Activated T-cell treated with anti-CD3 and anti-CD28 coated beads, Interleukin-2, amount 50 U/mL, for 24 hours (primary cell): ENCODE results near the gene FIGLA.
"Not testable (repeated sequence)": the region's sequence is repeated elsewhere in the genome, so short reads cannot be mapped to it uniquely, and the experiment has no call there.

Experiments
- DNase-seq: peaks from one replicate; pipeline ENCODE4 v3.0.0-alpha.2; 2020
- H3K27ac Mint-ChIP-seq: 2 replicates; pipeline ENCODE4 v1.8.0; 2020; ENCODE audit warnings: mild to moderate bottlenecking, mixed read lengths
- H3K27me3 Mint-ChIP-seq: 2 replicates; pipeline ENCODE4 v1.8.0; 2020; ENCODE audit warnings: mixed read lengths
- H3K36me3 Mint-ChIP-seq: 2 replicates; pipeline ENCODE4 v1.8.0; 2020; ENCODE audit warnings: low read depth, mixed read lengths
- H3K4me1 Mint-ChIP-seq: 2 replicates; pipeline ENCODE4 v1.8.0; 2020; ENCODE audit warnings: low read depth, mixed read lengths
- H3K4me3 Mint-ChIP-seq: 2 replicates; pipeline ENCODE4 v1.8.0; 2020; ENCODE audit warnings: mild to moderate bottlenecking, moderate library complexity, mixed read lengths
- H3K9me3 Mint-ChIP-seq: 2 replicates; pipeline ENCODE4 v1.8.0; 2020; ENCODE audit warnings: mixed read lengths

Gene FIGLA

GRCh38 chr2:70823249-70823648, 32.8 kb upstream of the FIGLA start:
- Mint-ChIP-seq H3K27me3 (peaks cover 12% of the 10 kb centered on the region), H3K27ac (peak overlapping the region; percentile 13), H3K4me1 (peaks cover 25% of the 10 kb centered on the region), H3K36me3 (no peaks in the 10 kb centered on the region), H3K9me3 (no peaks in the 10 kb centered on the region), H3K4me3 (no peak overlapping the region)
- no peak for DNase-seq

- Mint-ChIP-seq H3K4me1 (peaks cover 23% of the 10 kb centered on the region), H3K36me3 (no peaks in the 10 kb centered on the region), H3K4me3 (no peak overlapping the region), H3K27me3 (peaks cover 12% of the 10 kb centered on the region), H3K27ac (peak overlapping the region; percentile 13), H3K9me3 (no peaks in the 10 kb centered on the region)
- DNase-seq = no peak
Observed at GRCh38 chr2:70822843-70823242, 32.4 kb upstream of the FIGLA start.

GRCh38 chr2:70820499-70820898, 30.1 kb upstream of the FIGLA start, which contains the start of gene CLEC4F:
CLEC4F (minus strand) TSS chr2:70820599; CDS start chr2:70820523, 76 bp downstream.
- Mint-ChIP-seq H3K36me3 (no peaks in the 10 kb centered on the region), H3K27ac (no peak within 1 kb of the TSS)

GRCh38 chr2:70817284-70817954, 27.0 kb upstream of the FIGLA start:
- H3K27me3 Mint-ChIP-seq = peaks cover 19% of the 10 kb centered on the region
- H3K9me3 Mint-ChIP-seq = no peaks in the 10 kb centered on the region
- H3K27ac Mint-ChIP-seq = no peak overlapping the region
- DNase-seq = no peak
- no peak overlapping the region for H3K4me3 Mint-ChIP-seq
- no peaks in the 10 kb centered on the region for H3K36me3 Mint-ChIP-seq
- peaks cover 14% of the 10 kb centered on the region for H3K4me1 Mint-ChIP-seq

More at GRCh38 chr2:70820499-70820898, 30.1 kb upstream of the FIGLA start, which contains the start of gene CLEC4F:
- no peak for DNase-seq
- peaks cover 14% of the 10 kb centered on the region for H3K4me1 Mint-ChIP-seq
- H3K27me3 Mint-ChIP-seq = peaks cover 13% of the 10 kb centered on the region
- no peak within 1 kb of the TSS for H3K4me3 Mint-ChIP-seq
- H3K9me3 Mint-ChIP-seq = no peaks in the 10 kb centered on the region

- Mint-ChIP-seq H3K4me1 (peaks cover 14% of the 10 kb centered on the region), H3K36me3 (no peaks in the 10 kb centered on the region), H3K9me3 (no peaks in the 10 kb centered on the region), H3K4me3 (no peak overlapping the region), H3K27ac (no peak overlapping the region), H3K27me3 (peaks cover 19% of the 10 kb centered on the region)
- no peak for DNase-seq
Observed at GRCh38 chr2:70816726-70817125, 26.3 kb upstream of the FIGLA start.

- no peaks in the 10 kb centered on the region for H3K9me3 Mint-ChIP-seq
- DNase-seq = no peak
- peaks cover 13% of the 10 kb centered on the region for H3K27me3 Mint-ChIP-seq
- no peaks in the 10 kb centered on the region for H3K4me1 Mint-ChIP-seq
- H3K4me3 Mint-ChIP-seq = no peak overlapping the region
- no peak overlapping the region for H3K27ac Mint-ChIP-seq
- H3K36me3 Mint-ChIP-seq = no peaks in the 10 kb centered on the region
Observed at GRCh38 chr2:70808983-70809958, 18.8 kb upstream of the FIGLA start.

- no peaks in the 10 kb centered on the region for H3K9me3 Mint-ChIP-seq
- peaks cover 13% of the 10 kb centered on the region for H3K27me3 Mint-ChIP-seq
- no peak overlapping the region for H3K4me3 Mint-ChIP-seq
- H3K27ac Mint-ChIP-seq = no peak overlapping the region
- no peaks in the 10 kb centered on the region for H3K4me1 Mint-ChIP-seq
- DNase-seq = no peak
- no peaks in the 10 kb centered on the region for H3K36me3 Mint-ChIP-seq
Observed at GRCh38 chr2:70807828-70808118, 17.3 kb upstream of the FIGLA start.

GRCh38 chr2:70807102-70807827, 16.8 kb upstream of the FIGLA start:
- H3K27me3 Mint-ChIP-seq = peaks cover 13% of the 10 kb centered on the region
- no peaks in the 10 kb centered on the region for H3K9me3 Mint-ChIP-seq
- no peak overlapping the region for H3K4me3 Mint-ChIP-seq
- no peak overlapping the region for H3K27ac Mint-ChIP-seq
- no peak for DNase-seq
- H3K4me1 Mint-ChIP-seq = no peaks in the 10 kb centered on the region
- H3K36me3 Mint-ChIP-seq = no peaks in the 10 kb centered on the region

GRCh38 chr2:70806620-70807019, 16.2 kb upstream of the FIGLA start:
- Mint-ChIP-seq H3K27ac (no peak overlapping the region), H3K4me3 (no peak overlapping the region), H3K36me3 (no peaks in the 10 kb centered on the region), H3K9me3 (no peaks in the 10 kb centered on the region), H3K4me1 (no peaks in the 10 kb centered on the region), H3K27me3 (peaks cover 13% of the 10 kb centered on the region)
- no peak for DNase-seq

- peaks cover 13% of the 10 kb centered on the region for H3K27me3 Mint-ChIP-seq
- DNase-seq = no peak
- no peaks in the 10 kb centered on the region for H3K4me1 Mint-ChIP-seq
- no peaks in the 10 kb centered on the region for H3K9me3 Mint-ChIP-seq
- no peaks in the 10 kb centered on the region for H3K36me3 Mint-ChIP-seq
- no peak overlapping the region for H3K27ac Mint-ChIP-seq
- H3K4me3 Mint-ChIP-seq = no peak overlapping the region
Observed at GRCh38 chr2:70806013-70806412, 15.6 kb upstream of the FIGLA start.

GRCh38 chr2:70801607-70802263, 11.3 kb upstream of the FIGLA start:
- H3K27me3 Mint-ChIP-seq = peaks cover 12% of the 10 kb centered on the region
- H3K4me1 Mint-ChIP-seq = no peaks in the 10 kb centered on the region
- peaks cover 7% of the 10 kb centered on the region for H3K9me3 Mint-ChIP-seq
- H3K36me3 Mint-ChIP-seq = no peaks in the 10 kb centered on the region
- no peak overlapping the region for H3K4me3 Mint-ChIP-seq
- H3K27ac Mint-ChIP-seq = no peak overlapping the region
- DNase-seq = no peak

- H3K36me3 Mint-ChIP-seq = no peaks in the 10 kb centered on the region
- no peak overlapping the region for H3K27ac Mint-ChIP-seq
- peaks cover 6% of the 10 kb centered on the region for H3K27me3 Mint-ChIP-seq
- H3K9me3 Mint-ChIP-seq = peaks cover 7% of the 10 kb centered on the region
- no peak for DNase-seq
- H3K4me3 Mint-ChIP-seq = no peak overlapping the region
- no peaks in the 10 kb centered on the region for H3K4me1 Mint-ChIP-seq
Observed at GRCh38 chr2:70799706-70800105, 9.3 kb upstream of the FIGLA start.

GRCh38 chr2:70797996-70798395, 7.6 kb upstream of the FIGLA start:
- H3K27me3 Mint-ChIP-seq = peaks cover 14% of the 10 kb centered on the region
- not testable (repeated sequence) for H3K27ac Mint-ChIP-seq, DNase-seq, H3K4me3 Mint-ChIP-seq, H3K9me3 Mint-ChIP-seq, H3K4me1 Mint-ChIP-seq, H3K36me3 Mint-ChIP-seq

GRCh38 chr2:70797506-70797905, 7.1 kb upstream of the FIGLA start:
- no peak for DNase-seq
- Mint-ChIP-seq H3K27me3 (peaks cover 18% of the 10 kb centered on the region), H3K27ac (no peak overlapping the region), H3K4me3 (no peak overlapping the region), H3K36me3 (no peaks in the 10 kb centered on the region), H3K4me1 (no peaks in the 10 kb centered on the region), H3K9me3 (peaks cover 7% of the 10 kb centered on the region)
